RPMI8226 (cell line): ENCODE measurements around the gene STRADB.
"Not testable (repeated sequence)": the region's sequence is repeated elsewhere in the genome, so short reads cannot be mapped to it uniquely, and the experiment has no call there.

Source experiments
- DNase-seq: peaks from one replicate; pipeline ENCODE4 v3.0.0-alpha.2; 2015

STRADB gene

GRCh38 chr2:201470821-201471731 is 19.5 kb downstream of the STRADB start:
- DNase-seq = no peak

GRCh38 chr2:201471732-201472393 is 20.3 kb downstream of the STRADB start:
- DNase-seq = no peak

- no peak for DNase-seq
These were observed 20.9 kb downstream of the STRADB start for GRCh38 chr2:201472411-201472810.

- DNase-seq = no peak
These were observed 31.0 kb downstream of the STRADB start for GRCh38 chr2:201482543-201482942.

GRCh38 chr2:201483342-201483741 is 31.8 kb downstream of the STRADB start:
- DNase-seq = no peak

GRCh38 chr2:201483758-201484157 is 32.2 kb downstream of the STRADB start:
- DNase-seq = not testable (repeated sequence)

GRCh38 chr2:201484805-201485204 is 33.3 kb downstream of the STRADB start:
- no peak for DNase-seq

GRCh38 chr2:201490291-201490690 is 38.8 kb downstream of the STRADB start:
- DNase-seq = no peak

GRCh38 chr2:201496785-201497184 is 45.2 kb downstream of the STRADB start:
- no peak for DNase-seq

GRCh38 chr2:201500534-201500933 is 49.0 kb downstream of the STRADB start:
- no peak for DNase-seq

- no peak for DNase-seq
These were observed 51.2 kb downstream of the STRADB start for GRCh38 chr2:201502713-201503112.

GRCh38 chr2:201507725-201508124 is 56.2 kb downstream of the STRADB start:
- DNase-seq = no peak

GRCh38 chr2:201513271-201513670 is 61.7 kb downstream of the STRADB start:
- no peak for DNase-seq

GRCh38 chr2:201515573-201516246 is 64.2 kb downstream of the STRADB start:
- no peak for DNase-seq

- DNase-seq = no peak
These were observed 65.6 kb downstream of the STRADB start for GRCh38 chr2:201517094-201517493.

GRCh38 chr2:201520201-201520600 is 68.7 kb downstream of the STRADB start:
- DNase-seq = no peak

- no peak for DNase-seq
These were observed 71.4 kb downstream of the STRADB start for GRCh38 chr2:201522965-201523364.

GRCh38 chr2:201523506-201523905 is 72.0 kb downstream of the STRADB start:
- DNase-seq = no peak
